NCI-H146 treated with DMSO at 0.1 percent for 48 hours (cell line): ENCODE data around the gene SLC7A6.

Experiments
- DNase-seq: peaks from one replicate; lab custom pipeline; 2025; ENCODE audit not compliant: unreplicated experiment; lab: John Stamatoyannopoulos, UW

Gene SLC7A6

DNA sequence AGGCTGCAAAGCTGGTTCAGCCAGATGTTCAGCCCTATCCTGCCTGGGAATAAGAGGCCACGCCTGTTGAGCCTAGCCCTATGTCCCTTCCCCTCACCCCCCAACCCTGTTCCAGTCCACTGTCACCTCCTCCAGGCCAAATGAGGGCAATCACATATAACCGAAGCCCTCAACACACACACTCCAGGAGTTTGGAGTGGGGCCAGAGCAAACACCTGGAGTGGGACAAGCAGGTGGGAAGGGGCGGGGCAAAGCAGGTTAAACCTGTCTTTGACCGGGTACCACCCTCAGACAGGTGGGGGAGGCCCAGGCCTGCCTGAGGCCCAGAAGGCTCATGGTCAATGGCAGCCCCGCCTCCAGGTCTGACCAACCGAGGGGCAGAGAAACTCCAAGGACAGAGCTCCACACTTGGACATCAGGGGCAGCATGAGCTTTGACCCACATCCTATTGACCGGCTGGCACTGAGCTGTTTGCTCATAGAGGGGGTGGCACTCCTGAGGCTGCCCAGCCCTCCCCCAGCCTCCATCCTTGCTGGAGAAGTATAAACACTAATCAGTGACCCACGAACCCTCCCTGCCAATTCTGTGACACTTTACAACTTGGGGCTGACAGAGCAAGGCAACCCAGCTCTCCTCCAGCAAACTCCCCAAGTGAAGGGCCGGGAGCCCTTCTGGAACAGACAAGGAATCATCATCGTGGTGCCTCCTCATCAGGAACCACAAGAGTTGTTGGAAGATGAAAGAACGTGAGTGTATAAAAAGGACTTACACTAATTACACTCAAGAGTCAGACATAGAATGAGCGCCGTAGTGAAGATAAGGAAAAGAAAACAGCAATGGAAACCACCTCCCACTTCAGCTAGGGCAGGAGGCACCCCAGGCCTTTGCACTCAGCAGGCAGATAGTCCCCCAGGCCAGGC, 29.9 kb upstream of the SLC7A6 start:
- peak; percentile 54 for DNase-seq

GRCh38 chr16:68235108-68235886, 29.0 kb upstream of the SLC7A6 start:
- DNase-seq, result peak; percentile 9

GRCh38 chr16:68235887-68236136, 28.5 kb upstream of the SLC7A6 start, which contains the start of gene ESRP2:
ESRP2 (minus strand) TSS chr16:68236127; CDS start chr16:68236045, 82 bp downstream.
- no peak for DNase-seq

DNA sequence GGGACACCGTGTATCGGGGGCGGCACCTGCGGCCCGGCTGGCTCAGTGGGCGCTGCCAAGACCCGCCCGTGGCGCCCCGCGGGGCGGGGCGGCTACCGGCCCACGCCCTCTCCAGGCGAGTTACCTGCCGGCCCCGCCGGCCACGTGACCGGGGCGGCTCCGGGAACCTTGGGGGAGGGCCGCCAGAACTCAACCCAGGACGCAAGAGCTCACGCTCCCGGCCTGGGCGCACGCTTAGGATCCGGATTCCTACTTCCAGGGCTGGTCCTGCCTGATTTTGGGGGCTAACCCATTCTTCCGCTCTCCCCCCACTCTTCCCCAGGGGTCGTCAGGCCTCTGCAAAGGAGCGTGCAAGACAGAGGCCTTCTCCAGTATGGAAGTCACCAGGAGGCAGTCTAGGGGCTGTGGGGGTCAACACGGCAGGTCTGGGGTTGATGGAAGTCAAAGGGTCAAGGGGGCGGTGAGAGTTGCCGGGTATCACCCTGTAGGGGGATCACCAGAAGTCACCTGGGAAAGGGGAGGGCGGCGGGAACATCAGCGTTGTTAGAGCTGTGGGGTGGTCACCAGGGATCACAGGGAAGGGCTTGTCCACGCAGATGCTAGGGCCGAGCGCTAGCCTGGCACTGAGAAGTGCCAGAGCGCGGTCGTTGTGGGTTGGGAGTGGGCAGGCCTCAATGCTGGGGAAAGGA, 28.0 kb upstream of the SLC7A6 start:
- DNase-seq, result peak; percentile 39

DNA sequence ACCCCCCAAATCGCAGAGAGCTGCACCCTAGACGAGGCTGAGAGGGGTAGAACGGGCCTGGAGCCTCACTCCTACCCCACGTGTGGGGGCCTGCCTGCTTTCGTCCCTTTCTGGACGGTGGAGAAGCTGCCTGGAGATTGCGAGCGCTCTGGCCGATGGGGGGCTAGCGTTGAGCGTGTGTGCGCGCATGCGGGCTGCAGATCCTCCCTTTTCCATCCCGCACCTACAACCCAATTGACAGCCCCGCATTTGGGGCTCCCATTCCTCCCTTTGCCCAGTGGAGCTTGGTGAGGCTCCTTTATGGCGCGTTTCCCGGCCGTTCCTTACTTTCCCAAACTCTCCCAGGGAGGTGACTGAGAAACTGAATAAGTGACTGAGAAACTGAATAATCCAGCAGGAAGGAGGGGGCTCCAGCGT, 27.5 kb upstream of the SLC7A6 start:
- DNase-seq, result no peak

- peak; percentile 85 for DNase-seq
Observed at GRCh38 chr16:68237243-68238028, 26.9 kb upstream of the SLC7A6 start.

- DNase-seq, result no peak
Observed at GRCh38 chr16:68238029-68238345, 26.3 kb upstream of the SLC7A6 start.

- no peak for DNase-seq
Observed at GRCh38 chr16:68242085-68242484, 22.2 kb upstream of the SLC7A6 start.

- no peak for DNase-seq
Observed at GRCh38 chr16:68242926-68243858, 21.1 kb upstream of the SLC7A6 start.

DNA sequence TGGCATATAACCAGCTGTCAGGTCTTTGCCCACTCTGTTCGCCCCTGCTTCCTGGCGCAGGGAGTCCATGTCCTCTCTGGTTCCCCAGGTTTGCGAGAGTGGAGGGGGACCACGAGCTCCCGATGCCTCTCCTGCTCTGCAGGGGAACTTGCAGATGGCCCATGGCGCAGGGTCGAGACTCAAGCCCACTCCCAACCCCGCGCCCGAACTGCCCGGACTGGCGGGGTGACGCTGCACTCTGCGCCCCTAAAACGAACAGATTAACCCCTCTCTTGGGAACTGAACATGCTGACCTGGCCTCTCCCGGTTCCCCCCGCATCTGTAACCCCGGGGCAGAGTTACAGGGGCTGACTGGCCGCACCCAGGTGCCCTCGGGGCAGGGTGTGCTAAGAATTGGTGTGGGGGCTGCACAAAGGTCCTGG, 19.8 kb upstream of the SLC7A6 start:
- DNase-seq, result no peak

DNA sequence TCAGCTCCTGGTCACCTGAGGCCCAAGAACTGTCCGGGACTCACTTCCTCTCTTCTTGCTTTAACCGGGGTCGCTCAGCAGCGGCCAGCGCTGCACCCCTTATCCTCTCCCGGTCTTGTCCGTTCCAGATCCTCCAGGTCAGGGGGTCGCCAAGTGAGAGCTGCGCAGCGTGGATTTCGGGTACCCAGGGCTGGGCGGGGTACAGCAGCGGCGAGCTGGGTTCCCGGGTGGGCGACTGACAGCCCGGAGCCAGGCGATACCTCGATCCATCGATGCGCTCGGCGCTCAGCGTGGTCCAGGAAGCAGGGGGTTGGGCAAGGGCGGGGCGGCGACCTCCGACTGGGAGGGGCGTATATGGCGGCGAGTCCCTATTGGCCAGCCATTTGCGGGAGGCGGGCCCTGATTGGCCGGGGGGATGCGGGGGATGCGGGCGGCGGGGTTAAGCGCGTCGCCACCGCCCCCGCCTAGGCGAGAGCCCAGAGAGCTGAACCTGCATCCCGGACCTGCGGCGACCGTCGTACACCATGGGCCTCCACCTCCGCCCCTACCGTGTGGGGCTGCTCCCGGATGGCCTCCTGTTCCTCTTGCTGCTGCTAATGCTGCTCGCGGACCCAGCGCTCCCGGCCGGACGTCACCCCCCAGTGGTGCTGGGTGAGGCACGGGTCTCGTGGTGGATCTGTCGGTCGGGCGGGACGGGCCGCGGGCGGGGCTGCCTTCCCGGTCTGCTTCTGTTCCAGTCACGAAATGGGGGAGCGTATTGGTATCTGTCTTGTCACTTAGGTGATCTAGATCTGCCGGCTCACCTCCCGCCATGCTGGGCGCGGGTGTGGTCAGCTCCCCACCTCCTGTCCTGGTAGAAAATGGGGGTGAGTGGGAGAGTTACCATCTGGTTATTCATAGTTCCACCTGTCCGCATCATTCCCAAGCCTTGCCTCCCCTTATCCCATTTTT, 19.1 kb upstream of the SLC7A6 start, which contains the start of gene PLA2G15:
Gene PLA2G15, plus strand, starts transcription at position 471 of the 951 bp plus-strand sequence. Its CDS starts 54 bp downstream, at position 525.
- peak; percentile 52 for DNase-seq

GRCh38 chr16:68246121-68246520, 18.2 kb upstream of the SLC7A6 start:
- DNase-seq, result no peak

DNA sequence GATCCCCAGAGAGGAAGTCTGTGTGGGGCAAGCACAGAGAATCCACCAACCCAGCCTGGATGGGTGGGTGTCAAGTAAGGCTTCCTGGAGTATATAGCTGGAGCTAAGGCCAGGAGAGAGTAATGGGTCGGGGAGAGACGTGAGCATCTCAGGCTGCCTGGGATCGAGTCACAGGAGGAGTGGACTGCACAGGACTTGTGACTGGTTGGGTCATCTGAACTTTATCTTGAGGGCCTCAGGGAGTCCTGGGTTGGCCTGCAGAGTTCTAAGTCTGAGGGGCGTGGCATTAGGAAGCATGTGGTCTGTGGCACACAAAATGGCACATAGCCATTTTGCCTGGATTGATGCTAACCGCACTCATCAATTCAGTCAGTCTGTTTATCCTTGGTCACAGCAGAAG, 17.7 kb upstream of the SLC7A6 start:
- DNase-seq, result no peak

DNA sequence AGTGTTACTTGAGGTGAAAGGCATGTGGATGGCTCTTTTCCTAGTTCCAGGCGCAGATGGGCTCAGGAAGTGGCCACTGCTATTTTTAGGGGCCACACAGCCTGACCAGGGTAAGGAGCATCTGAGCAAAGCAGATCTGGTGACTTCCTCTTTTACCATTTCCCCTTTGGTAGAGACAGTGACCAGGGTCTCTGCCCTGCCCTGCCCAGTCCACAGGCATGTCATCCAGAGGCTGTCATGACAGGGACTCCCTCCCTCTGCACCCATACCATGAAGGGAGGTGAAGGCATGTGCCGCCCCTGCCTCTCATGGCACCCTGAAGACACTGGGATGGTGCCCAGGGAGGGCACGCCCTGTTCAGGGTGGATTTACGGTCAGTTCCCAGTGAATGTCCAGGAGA, 16.9 kb upstream of the SLC7A6 start:
- DNase-seq, result no peak

- DNase-seq, result no peak
Observed at GRCh38 chr16:68247932-68248331, 16.4 kb upstream of the SLC7A6 start.

- no peak for DNase-seq
Observed at GRCh38 chr16:68249371-68249770, 15.0 kb upstream of the SLC7A6 start.

GRCh38 chr16:68250951-68251350, 13.4 kb upstream of the SLC7A6 start:
- no peak for DNase-seq

- DNase-seq, result no peak
Observed at GRCh38 chr16:68251832-68252231, 12.5 kb upstream of the SLC7A6 start.

DNA sequence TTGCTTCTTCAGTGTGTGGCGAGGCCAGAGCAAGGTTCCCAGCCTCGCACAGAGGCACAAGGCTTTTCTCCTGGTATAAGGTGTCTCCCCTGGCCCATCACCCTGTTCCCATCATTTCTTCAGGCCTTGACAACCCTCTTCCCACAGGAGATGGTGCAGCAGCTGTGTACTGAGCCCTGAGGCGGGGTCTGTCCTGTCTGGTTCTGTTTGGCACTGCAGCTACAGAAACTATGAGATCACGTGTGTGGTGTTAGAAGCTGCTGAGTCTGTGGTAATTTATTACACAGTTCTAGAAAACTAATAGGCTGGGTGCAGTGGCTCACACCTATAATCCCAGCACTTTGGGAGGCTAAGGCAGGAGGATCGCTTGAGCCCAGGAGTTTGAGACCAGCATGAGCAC, 11.9 kb upstream of the SLC7A6 start:
- no peak for DNase-seq
